Activated CD4-positive, alpha-beta T cell treated with anti-CD3 and anti-CD28 coated beads, Interleukin-2, amount 10 ng/mL, durations not matched to agents 24 days and 14 days (primary cell): ENCODE measurements around the gene BEX4. TPM values are rescaled to one million over a fixed set of nuclear protein-coding genes. Genes with fewer than 3 reads are reported as not detected.
"Not testable (repeated sequence)": the region's sequence is repeated elsewhere in the genome, so short reads cannot be mapped to it uniquely, and the experiment has no call there.

Experiments used
- DNase-seq: peaks from one replicate; pipeline ENCODE4 v3.0.0; 2022
- H3K27ac Mint-ChIP-seq: one replicate; pipeline ENCODE4 v1.8.0; 2022; ENCODE audit warnings: mild to moderate bottlenecking, mixed read lengths
- H3K27me3 Mint-ChIP-seq: one replicate; pipeline ENCODE4 v1.8.0; 2022; ENCODE audit warnings: mixed read lengths
- H3K36me3 Mint-ChIP-seq: one replicate; pipeline ENCODE4 v1.8.0; 2022; ENCODE audit warnings: low read depth, mild to moderate bottlenecking, mixed read lengths
- H3K4me1 Mint-ChIP-seq: one replicate; pipeline ENCODE4 v1.8.0; 2021; ENCODE audit warnings: mixed read lengths
- H3K4me3 Mint-ChIP-seq: one replicate; pipeline ENCODE4 v1.8.0; 2022; ENCODE audit warnings: mild to moderate bottlenecking, moderate library complexity, mixed read lengths
- H3K9me3 Mint-ChIP-seq: one replicate; pipeline ENCODE4 v1.8.0; 2021; ENCODE audit warnings: mixed read lengths
- intact Hi-C: fragments of 100-400 bp; cut with micrococcal nuclease; formaldehyde crosslinking; loops from one replicate; pipeline ENCODE4 v1.15.1; 2023
- total RNA-seq: library from RNA; stranded (reverse); gene quantifications from 2 replicates; pipeline ENCODE4 v1.2.3, GENCODE V29; 2022

Gene BEX4
- total RNA-seq, 1 donor from 2014 or later: 4.2 TPM

- no peak overlapping the region for H3K4me3 Mint-ChIP-seq
- peaks cover 1% of the 10 kb centered on the region for H3K27me3 Mint-ChIP-seq
- H3K27ac Mint-ChIP-seq: no peak overlapping the region
- peaks cover 5% of the 10 kb centered on the region for H3K4me1 Mint-ChIP-seq
- intact Hi-C loops: loop anchor here (10.0 kb wide), 1 partner anchor 102 kb away; the partner anchor contains the start of gene BEX2
- DNase-seq: no peak
- H3K36me3 Mint-ChIP-seq: peaks cover 4% of the 10 kb centered on the region
- H3K9me3 Mint-ChIP-seq: no peaks in the 10 kb centered on the region
These were observed 2.0 kb upstream of the BEX4 start for GRCh38 chrX:103212749-103213457.

DNA sequence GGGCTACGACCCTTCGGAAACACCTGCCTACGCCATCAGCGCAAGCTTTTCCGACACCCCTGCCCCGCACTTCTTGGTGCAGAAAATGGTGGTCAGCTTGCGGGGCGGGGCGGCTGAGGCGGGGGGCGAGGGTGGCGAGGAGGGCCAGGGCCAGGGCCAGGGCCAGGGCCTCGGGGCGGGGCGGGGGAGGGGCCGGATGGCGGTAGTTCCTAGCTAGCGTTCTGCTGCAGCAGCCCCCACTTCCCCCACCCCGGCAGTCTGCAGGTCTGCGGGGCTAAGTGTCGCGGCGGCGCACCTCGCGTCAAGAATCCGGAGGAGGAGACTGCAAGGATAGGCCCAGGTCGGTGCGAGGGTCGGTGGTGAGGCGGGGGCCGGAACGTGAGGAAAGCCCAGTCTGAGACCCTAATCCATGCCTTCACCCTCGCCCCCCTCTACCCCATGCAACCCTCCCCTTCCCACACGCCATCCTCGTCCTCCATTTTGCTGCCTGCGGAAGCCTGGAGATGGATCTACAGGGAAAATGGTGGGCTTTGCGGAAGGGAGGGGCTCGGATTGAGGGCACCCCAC lies 600 bp downstream of the BEX4 start:
- H3K27me3 Mint-ChIP-seq: peaks cover 9% of the 10 kb centered on the region
- H3K27ac Mint-ChIP-seq: no peak overlapping the region
- intact Hi-C loops: loop anchor here (2.0 to 10.0 kb wide), 2 partner anchors 39 to 99 kb away; partner anchors contain the start of genes BEX2 and TCEAL8
- peaks cover 5% of the 10 kb centered on the region for H3K4me1 Mint-ChIP-seq
- peak; percentile 67 for DNase-seq
- no peaks in the 10 kb centered on the region for H3K9me3 Mint-ChIP-seq
- H3K36me3 Mint-ChIP-seq: peaks cover 4% of the 10 kb centered on the region
- H3K4me3 Mint-ChIP-seq: peak overlapping the region; percentile 70

DNA sequence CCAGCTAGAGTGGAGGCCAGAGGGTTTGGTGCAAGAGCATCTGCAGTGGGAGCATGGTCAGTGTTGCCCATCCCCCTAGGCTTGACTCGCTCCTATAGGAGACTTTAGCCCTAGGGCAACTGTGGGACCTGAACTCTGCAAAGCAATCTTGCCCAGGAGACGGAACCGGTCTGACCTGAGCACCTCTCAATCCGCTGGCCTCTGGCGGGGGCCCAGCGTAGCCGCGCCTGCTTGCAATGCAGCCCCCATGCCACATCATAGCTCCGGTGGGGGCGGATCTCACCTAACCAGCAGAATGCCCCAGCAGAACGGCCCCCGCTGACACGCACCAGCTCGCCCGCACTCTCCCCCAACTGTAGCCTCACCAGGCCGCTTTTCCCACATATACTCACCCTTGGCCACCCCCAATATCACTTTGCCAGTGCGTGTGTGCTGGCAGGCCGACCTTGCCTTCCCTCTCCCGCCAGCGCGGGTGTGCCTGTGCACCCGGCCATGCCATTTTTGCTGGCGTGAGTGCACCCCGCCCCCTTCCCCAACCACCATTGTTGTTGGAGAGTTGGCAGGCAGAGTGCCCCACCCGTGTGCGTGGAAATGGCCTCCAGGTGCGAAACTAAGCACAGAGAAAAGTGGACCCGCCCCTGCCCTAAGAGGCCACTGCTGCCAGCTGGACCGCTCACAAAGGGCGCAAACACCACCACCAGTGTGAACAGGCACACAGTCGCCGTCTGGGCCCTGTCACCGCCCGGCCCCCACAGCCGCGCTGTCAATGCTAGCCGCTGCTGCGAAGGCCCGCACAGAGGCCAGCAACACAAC lies 5.8 kb downstream of the BEX4 start:
- intact Hi-C loops: no loop called here
- Mint-ChIP-seq H3K27me3 (peaks cover 37% of the 10 kb centered on the region), H3K9me3 (no peaks in the 10 kb centered on the region), H3K36me3 (peaks cover 4% of the 10 kb centered on the region), H3K4me1 (peaks cover 3% of the 10 kb centered on the region), H3K27ac (no peak overlapping the region), H3K4me3 (no peak overlapping the region)
- DNase-seq: no peak

- DNase-seq, H3K36me3 Mint-ChIP-seq, H3K9me3 Mint-ChIP-seq, intact Hi-C loops, H3K4me1 Mint-ChIP-seq, H3K27ac Mint-ChIP-seq, H3K4me3 Mint-ChIP-seq: not testable (repeated sequence)
- H3K27me3 Mint-ChIP-seq: peaks cover 35% of the 10 kb centered on the region
These were observed 11.0 kb downstream of the BEX4 start for GRCh38 chrX:103225918-103226317.

DNA sequence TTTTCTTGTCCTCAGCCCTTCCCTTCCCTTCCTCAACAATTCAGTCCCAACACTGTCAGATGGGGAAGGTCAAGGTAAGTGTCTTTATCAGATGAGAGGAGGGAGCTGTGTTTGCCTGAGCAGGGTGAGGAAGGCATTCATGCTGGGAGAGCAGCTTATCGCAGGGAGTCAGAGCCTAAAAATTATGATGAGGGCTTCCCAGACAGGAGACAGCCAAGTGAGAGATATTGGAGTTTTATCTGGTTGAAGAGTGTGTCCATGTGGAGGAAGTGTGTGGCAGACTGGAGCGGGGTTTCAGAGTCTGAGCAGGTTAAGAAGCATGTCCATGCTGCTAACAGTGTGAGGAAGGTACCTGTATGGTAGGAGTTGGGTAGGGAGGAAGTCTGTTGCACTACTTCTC lies 18.4 kb downstream of the BEX4 start:
- Mint-ChIP-seq H3K36me3 (no peaks in the 10 kb centered on the region), H3K4me1 (no peaks in the 10 kb centered on the region), H3K9me3 (no peaks in the 10 kb centered on the region), H3K27ac (no peak overlapping the region), H3K27me3 (peaks cover 5% of the 10 kb centered on the region), H3K4me3 (no peak overlapping the region)
- DNase-seq: no peak
- intact Hi-C loops: no loop called here

- Mint-ChIP-seq H3K9me3 (no peaks in the 10 kb centered on the region), H3K27me3 (peaks cover 3% of the 10 kb centered on the region), H3K4me1 (no peaks in the 10 kb centered on the region), H3K36me3 (no peaks in the 10 kb centered on the region), H3K4me3 (no peak overlapping the region), H3K27ac (no peak overlapping the region)
- intact Hi-C loops: no loop called here
- no peak for DNase-seq
These were observed 20.0 kb downstream of the BEX4 start for GRCh38 chrX:103234869-103235268.

DNA sequence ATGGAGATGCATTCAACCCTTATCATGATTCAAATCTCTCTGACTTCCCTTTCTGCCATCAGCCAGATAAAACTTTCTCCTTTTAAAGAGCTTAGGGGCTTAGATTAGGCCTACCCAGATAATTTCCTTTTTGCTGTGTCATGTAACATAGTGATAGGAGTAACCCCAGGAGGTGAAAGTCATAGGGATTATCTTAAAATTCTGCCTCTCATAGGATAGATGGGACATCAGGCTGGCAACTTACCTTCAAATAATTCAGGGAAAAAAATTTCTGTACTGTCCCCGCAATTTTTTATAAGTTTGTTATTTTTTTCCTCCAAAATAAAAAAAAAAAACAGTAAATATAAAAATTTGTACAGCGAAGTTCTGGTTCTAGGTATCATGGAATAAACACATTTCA lies 20.7 kb downstream of the BEX4 start:
- DNase-seq, H3K27me3 Mint-ChIP-seq: not testable (repeated sequence)

GRCh38 chrX:103236296-103236695 lies 21.4 kb downstream of the BEX4 start:
- H3K4me3 Mint-ChIP-seq: no peak overlapping the region

More for the DNA sequence above, 20.7 kb downstream of the BEX4 start:
- H3K27ac Mint-ChIP-seq, H3K9me3 Mint-ChIP-seq, H3K36me3 Mint-ChIP-seq, intact Hi-C loops, H3K4me3 Mint-ChIP-seq, H3K4me1 Mint-ChIP-seq: not testable (repeated sequence)

GRCh38 chrX:103240155-103240554 lies 25.2 kb downstream of the BEX4 start:
- DNase-seq: no peak
- H3K27me3 Mint-ChIP-seq: peaks cover 7% of the 10 kb centered on the region
- intact Hi-C loops: no loop called here
- no peak overlapping the region for H3K27ac Mint-ChIP-seq
- H3K36me3 Mint-ChIP-seq: no peaks in the 10 kb centered on the region
- H3K4me1 Mint-ChIP-seq: no peaks in the 10 kb centered on the region
- H3K9me3 Mint-ChIP-seq: no peaks in the 10 kb centered on the region
- H3K4me3 Mint-ChIP-seq: no peak overlapping the region

More at GRCh38 chrX:103236296-103236695, 21.4 kb downstream of the BEX4 start:
- Mint-ChIP-seq H3K4me1 (no peaks in the 10 kb centered on the region), H3K9me3 (no peaks in the 10 kb centered on the region), H3K36me3 (no peaks in the 10 kb centered on the region), H3K27ac (no peak overlapping the region), H3K27me3 (peaks cover 2% of the 10 kb centered on the region)
- no peak for DNase-seq
- intact Hi-C loops: no loop called here

DNA sequence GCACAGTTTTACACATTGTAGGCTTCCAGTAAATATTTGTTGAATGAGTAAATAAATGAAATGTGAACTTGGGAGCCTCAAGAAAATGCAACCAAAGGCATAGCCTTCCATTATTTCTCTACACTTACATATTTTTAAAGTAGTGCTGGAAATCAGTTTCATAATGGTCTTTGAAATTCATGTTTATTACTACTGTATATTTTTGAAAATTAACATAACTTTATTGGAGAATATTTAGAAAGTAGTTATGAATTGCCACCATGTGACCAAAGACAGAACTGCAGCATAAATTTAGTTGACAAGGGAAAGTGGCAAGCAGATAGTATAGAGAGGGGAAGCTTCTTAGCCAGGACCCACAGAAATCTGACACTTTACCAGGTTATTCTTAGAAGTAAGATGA lies 33.6 kb downstream of the BEX4 start:
- Mint-ChIP-seq H3K27me3 (peaks cover 4% of the 10 kb centered on the region), H3K36me3 (peaks cover 4% of the 10 kb centered on the region), H3K27ac (no peak overlapping the region), H3K4me3 (no peak overlapping the region), H3K9me3 (no peaks in the 10 kb centered on the region), H3K4me1 (peaks cover 4% of the 10 kb centered on the region)
- peak; percentile 61 for DNase-seq
- intact Hi-C loops: loop anchor here (1.0 kb wide), 1 partner anchor 37 kb away; no protein-coding TSS in a partner anchor

GRCh38 chrX:103249805-103250204 lies 34.9 kb downstream of the BEX4 start:
- intact Hi-C loops: no loop called here
- H3K4me1 Mint-ChIP-seq: peaks cover 9% of the 10 kb centered on the region
- H3K36me3 Mint-ChIP-seq: peaks cover 11% of the 10 kb centered on the region
- H3K27ac Mint-ChIP-seq: no peak overlapping the region
- no peak for DNase-seq
- H3K4me3 Mint-ChIP-seq: no peak overlapping the region
- H3K9me3 Mint-ChIP-seq: no peaks in the 10 kb centered on the region
- peaks cover 4% of the 10 kb centered on the region for H3K27me3 Mint-ChIP-seq

- intact Hi-C loops: no loop called here
- H3K27ac Mint-ChIP-seq: no peak overlapping the region
- no peak overlapping the region for H3K4me3 Mint-ChIP-seq
- peaks cover 14% of the 10 kb centered on the region for H3K4me1 Mint-ChIP-seq
- peaks cover 11% of the 10 kb centered on the region for H3K36me3 Mint-ChIP-seq
- H3K27me3 Mint-ChIP-seq: peaks cover 4% of the 10 kb centered on the region
- no peaks in the 10 kb centered on the region for H3K9me3 Mint-ChIP-seq
- DNase-seq: no peak
These were observed 36.1 kb downstream of the BEX4 start for GRCh38 chrX:103250977-103251376.

DNA sequence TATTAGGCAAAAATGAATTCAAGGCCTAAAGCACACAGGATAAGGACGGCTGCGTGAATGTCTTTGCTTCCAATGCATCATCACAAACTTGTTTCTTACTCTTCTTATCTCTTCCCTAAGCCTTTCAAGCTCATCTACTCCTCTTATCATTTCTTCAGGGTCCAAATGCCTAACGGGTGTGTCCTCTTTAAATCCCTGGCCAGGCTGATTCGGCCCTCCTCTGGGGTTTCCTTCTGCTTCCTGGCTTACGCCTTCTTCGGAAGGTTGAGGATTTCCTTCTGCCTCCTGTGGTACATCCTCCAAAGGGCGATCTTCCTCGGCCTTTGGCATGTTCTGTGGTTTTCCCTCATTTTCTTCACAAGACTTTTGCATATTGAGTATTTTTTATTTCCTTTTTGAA lies 38.7 kb downstream of the BEX4 start:
- no peak overlapping the region for H3K27ac Mint-ChIP-seq
- H3K4me3 Mint-ChIP-seq: peak overlapping the region; percentile 98

More for the DNA sequence above, 38.7 kb downstream of the BEX4 start:
- intact Hi-C loops: loop anchor here (2.0 kb wide), 1 partner anchor 39 kb away; the partner anchor contains the start of gene BEX4
- peaks cover 14% of the 10 kb centered on the region for H3K4me1 Mint-ChIP-seq
- no peak for DNase-seq
- H3K9me3 Mint-ChIP-seq: no peaks in the 10 kb centered on the region
- H3K27me3 Mint-ChIP-seq: peaks cover 4% of the 10 kb centered on the region
- peaks cover 11% of the 10 kb centered on the region for H3K36me3 Mint-ChIP-seq
